ENCODE measurements around the gene ATP5F1C. TPM values are rescaled to one million over a fixed set of nuclear protein-coding genes. Genes with fewer than 3 reads are reported as not detected.

ATP5F1C gene
- total RNA-seq, 4 donors from 2014 or later = 306 to 448 (median 398) TPM

DNA sequence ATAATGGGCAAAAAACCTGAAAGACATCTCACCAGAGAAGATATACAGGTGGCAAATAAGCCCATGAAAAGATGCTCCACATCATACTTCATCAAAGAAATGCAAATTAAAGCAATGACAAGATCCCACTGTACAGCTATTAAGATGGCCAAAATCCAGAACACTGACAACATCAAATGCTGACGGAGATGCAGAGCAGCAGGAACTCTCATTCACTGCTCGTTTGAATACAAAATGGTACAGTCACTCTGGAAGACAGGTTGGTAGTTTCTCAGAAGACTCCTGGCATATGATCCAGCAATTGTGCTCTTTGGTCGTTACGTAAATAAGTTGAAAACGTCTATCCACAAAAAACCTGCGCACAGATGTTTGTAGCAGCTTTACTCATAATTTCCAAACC lies 35.7 kb upstream of the ATP5F1C start:
- no peak overlapping the region for H3K4me3 ChIP-seq
- peaks cover 0 to 57% (median 0%) of the 10 kb centered on the region in 3 donors for H3K36me3 ChIP-seq
- H3K27ac ChIP-seq = no peak overlapping the region
- H3K4me1 ChIP-seq = no peaks in the 10 kb centered on the region
- no peaks in the 10 kb centered on the region for H3K9me3 ChIP-seq
- H3K27me3 ChIP-seq = no peaks in the 10 kb centered on the region
- TF ChIP-seq POLR2A (IDR thresholded peaks at IDR 0.05) (no peak), CTCF (IDR thresholded peaks at IDR 0.05) (no peak)
- DNase-seq = no peak

- Histone ChIP-seq H3K36me3 (peaks cover 0 to 83% (median 0%) of the 10 kb centered on the region in 3 donors), H3K27ac (no peak overlapping the region), H3K9me3 (no peaks in the 10 kb centered on the region), H3K4me3 (no peak overlapping the region), H3K27me3 (no peaks in the 10 kb centered on the region), H3K4me1 (no peaks in the 10 kb centered on the region)
- DNase-seq = no peak
- TF ChIP-seq POLR2A (IDR thresholded peaks at IDR 0.05) = no peak
- no peak for TF ChIP-seq CTCF (IDR thresholded peaks at IDR 0.05)
These were observed 32.9 kb upstream of the ATP5F1C start for GRCh38 chr10:7755103-7755502.

DNA sequence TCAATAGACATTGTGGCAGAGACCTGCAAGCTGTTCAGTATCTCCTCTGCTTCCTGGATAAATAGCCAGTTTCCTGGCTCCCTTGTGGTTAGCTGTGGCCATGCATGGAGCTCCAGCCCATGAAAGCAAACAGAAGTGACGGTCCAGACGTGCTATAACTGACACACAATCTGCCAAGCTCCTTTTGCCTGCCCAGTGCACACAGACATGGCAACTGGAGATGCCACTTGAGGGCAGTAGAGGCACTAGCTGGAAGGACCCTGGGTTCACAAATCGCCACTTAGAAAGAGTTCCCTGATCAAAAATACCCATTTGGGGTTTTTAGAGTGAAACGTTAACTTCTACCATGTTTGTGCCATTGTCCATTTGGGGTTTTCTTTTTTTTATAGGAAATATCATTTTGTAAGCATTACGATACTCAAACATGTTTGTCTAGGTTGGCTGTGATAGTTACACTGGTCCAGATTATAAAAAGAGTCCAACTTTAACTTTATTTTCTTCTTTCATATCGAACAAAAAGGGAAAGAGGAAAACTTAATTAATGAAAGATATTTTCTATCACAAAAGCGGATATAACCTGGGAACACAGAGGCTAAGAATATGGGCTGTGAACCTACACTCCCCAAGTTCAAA lies 31.5 kb upstream of the ATP5F1C start:
- TF ChIP-seq CTCF (IDR thresholded peaks at IDR 0.05) (peak in 3 of 6 experiments; percentile 13 to 32 (median 26)), POLR2A (IDR thresholded peaks at IDR 0.05) (no peak)

DNA sequence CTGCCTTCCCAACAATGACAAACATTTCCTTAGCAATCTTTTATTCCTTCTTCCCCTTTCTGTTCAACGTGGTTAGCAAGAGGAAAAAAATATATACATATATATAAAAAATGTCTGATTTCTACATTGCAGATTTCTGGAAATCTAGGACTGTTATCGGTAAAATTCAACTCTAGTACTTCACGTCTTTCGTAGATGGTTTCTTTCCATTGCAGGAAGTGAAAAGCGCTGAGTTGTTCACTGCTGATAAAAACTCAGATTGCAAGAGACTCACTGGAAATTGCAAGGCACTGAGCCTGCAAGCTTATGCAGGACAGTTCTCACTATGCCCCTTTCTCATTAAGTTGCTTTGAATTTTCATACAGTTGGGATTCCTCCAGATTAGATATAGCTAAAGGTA lies 24.0 kb upstream of the ATP5F1C start:
- H3K36me3 ChIP-seq = peaks cover 0 to 95% (median 0%) of the 10 kb centered on the region in 3 donors
- H3K9me3 ChIP-seq = no peaks in the 10 kb centered on the region
- no peaks in the 10 kb centered on the region for H3K27me3 ChIP-seq
- no peak for DNase-seq
- H3K4me1 ChIP-seq = no peaks in the 10 kb centered on the region
- no peak overlapping the region for H3K27ac ChIP-seq
- TF ChIP-seq CTCF (IDR thresholded peaks at IDR 0.05) = no peak
- H3K4me3 ChIP-seq = no peak overlapping the region

More for the DNA sequence above, 31.5 kb upstream of the ATP5F1C start:
- no peak for DNase-seq
- Histone ChIP-seq H3K27ac (no peak overlapping the region), H3K4me1 (no peaks in the 10 kb centered on the region), H3K4me3 (no peak overlapping the region), H3K27me3 (no peaks in the 10 kb centered on the region), H3K36me3 (peaks cover 0 to 91% (median 0%) of the 10 kb centered on the region in 3 donors), H3K9me3 (no peaks in the 10 kb centered on the region)

- no peak for TF ChIP-seq POLR2A (IDR thresholded peaks at IDR 0.05)
- TF ChIP-seq CTCF (IDR thresholded peaks at IDR 0.05) = no peak
- Histone ChIP-seq H3K36me3 (peaks cover 0 to 81% (median 0%) of the 10 kb centered on the region in 3 donors), H3K4me1 (no peaks in the 10 kb centered on the region), H3K27ac (no peak overlapping the region), H3K27me3 (no peaks in the 10 kb centered on the region), H3K4me3 (no peak overlapping the region), H3K9me3 (no peaks in the 10 kb centered on the region)
- DNase-seq = no peak
These were observed 21.7 kb upstream of the ATP5F1C start for GRCh38 chr10:7766241-7766640.
